PC-3 (cell line): Measurements from ENCODE around the gene THRB.

ENCODE experiments used
- EZH2 ChIP-seq: fragments of 300-600 bp; sonication (generic); IDR thresholded peaks from one replicate; pipeline ENCODE4 v1.6.1; 2017; ENCODE audit warnings: antibody characterized with exemption, mild to moderate bottlenecking, low read length; ENCODE audit not compliant: unreplicated experiment
- EZH2phosphoT487 ChIP-seq: fragments of 300-600 bp; sonication (generic); IDR thresholded peaks from 2 replicates; pipeline ENCODE4 v1.6.1; 2018; ENCODE audit warnings: mild to moderate bottlenecking, antibody characterized with exemption, low read length, borderline replicate concordance
- TF ChIP-seq, protein P1 (sequence below): fragments of 300-600 bp; sonication (generic); conservative IDR thresholded peaks from 2 replicates; pipeline ENCODE4 v1.5.1; 2017; ENCODE audit warnings: antibody characterized with exemption, low read depth, mild to moderate bottlenecking, low read length

DNA sequence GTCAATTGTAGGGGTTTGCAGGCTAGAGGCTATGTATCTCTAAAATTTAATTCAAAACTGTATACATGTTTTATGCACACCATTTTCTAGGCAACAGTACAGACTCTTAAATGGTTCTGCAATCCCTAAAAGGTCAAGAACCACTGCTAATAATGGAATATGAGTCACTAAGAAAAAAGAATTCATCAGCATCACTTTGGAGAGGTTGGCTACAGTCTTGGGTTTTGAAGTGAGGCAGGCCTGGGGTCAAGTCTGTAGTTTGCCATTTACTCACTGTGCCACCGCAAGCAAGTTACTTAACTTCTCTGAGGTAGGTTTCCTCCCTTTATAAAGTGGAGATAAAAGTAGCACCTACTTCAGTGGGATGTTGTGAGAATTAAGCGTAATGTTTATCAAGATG lies 33.7 kb downstream of the THRB start:
- TF ChIP-seq EZH2phosphoT487 (no peak), EZH2 (no peak)
- TF ChIP-seq, protein P1, sequence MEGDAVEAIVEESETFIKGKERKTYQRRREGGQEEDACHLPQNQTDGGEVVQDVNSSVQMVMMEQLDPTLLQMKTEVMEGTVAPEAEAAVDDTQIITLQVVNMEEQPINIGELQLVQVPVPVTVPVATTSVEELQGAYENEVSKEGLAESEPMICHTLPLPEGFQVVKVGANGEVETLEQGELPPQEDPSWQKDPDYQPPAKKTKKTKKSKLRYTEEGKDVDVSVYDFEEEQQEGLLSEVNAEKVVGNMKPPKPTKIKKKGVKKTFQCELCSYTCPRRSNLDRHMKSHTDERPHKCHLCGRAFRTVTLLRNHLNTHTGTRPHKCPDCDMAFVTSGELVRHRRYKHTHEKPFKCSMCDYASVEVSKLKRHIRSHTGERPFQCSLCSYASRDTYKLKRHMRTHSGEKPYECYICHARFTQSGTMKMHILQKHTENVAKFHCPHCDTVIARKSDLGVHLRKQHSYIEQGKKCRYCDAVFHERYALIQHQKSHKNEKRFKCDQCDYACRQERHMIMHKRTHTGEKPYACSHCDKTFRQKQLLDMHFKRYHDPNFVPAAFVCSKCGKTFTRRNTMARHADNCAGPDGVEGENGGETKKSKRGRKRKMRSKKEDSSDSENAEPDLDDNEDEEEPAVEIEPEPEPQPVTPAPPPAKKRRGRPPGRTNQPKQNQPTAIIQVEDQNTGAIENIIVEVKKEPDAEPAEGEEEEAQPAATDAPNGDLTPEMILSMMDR, result no peak
